HG02852 (cell line): ENCODE measurements around the gene ENPP7.

Experiments
- ATAC-seq: cut with Tn5 transposase; IDR thresholded peaks from one replicate; pipeline ENCODE4 v1.9.1; 2021; ENCODE audit warnings: mild to moderate bottlenecking, moderate library complexity; ENCODE audit not compliant: unreplicated experiment

ENPP7 gene

GRCh38 chr17:79730437-79730768, 340 bp upstream of the ENPP7 start:
- ATAC-seq, result no peak

GRCh38 chr17:79732254-79732653, 1.5 kb downstream of the ENPP7 start:
- ATAC-seq, result no peak

- no peak for ATAC-seq
These were observed 2.3 kb downstream of the ENPP7 start for GRCh38 chr17:79732804-79733691.

GRCh38 chr17:79733692-79734070, 2.9 kb downstream of the ENPP7 start:
- no peak for ATAC-seq

- ATAC-seq, result no peak
These were observed 4.4 kb downstream of the ENPP7 start for GRCh38 chr17:79735096-79735495.

GRCh38 chr17:79737046-79737921, 6.5 kb downstream of the ENPP7 start:
- no peak for ATAC-seq

GRCh38 chr17:79737922-79738578, 7.3 kb downstream of the ENPP7 start:
- no peak for ATAC-seq

- no peak for ATAC-seq
These were observed 7.9 kb downstream of the ENPP7 start for GRCh38 chr17:79738643-79739042.

GRCh38 chr17:79739148-79740062, 8.7 kb downstream of the ENPP7 start:
- no peak for ATAC-seq

- no peak for ATAC-seq
These were observed 9.7 kb downstream of the ENPP7 start for GRCh38 chr17:79740413-79740812.

GRCh38 chr17:79741401-79741750, 10.6 kb downstream of the ENPP7 start:
- ATAC-seq, result no peak

GRCh38 chr17:79741751-79742588, 11.2 kb downstream of the ENPP7 start:
- no peak for ATAC-seq

- no peak for ATAC-seq
These were observed 11.8 kb downstream of the ENPP7 start for GRCh38 chr17:79742589-79742918.

GRCh38 chr17:79742951-79743476, 12.3 kb downstream of the ENPP7 start:
- no peak for ATAC-seq

GRCh38 chr17:79743614-79744013, 12.9 kb downstream of the ENPP7 start:
- no peak for ATAC-seq

- no peak for ATAC-seq
These were observed 14.9 kb downstream of the ENPP7 start for GRCh38 chr17:79745641-79746105.

GRCh38 chr17:79746889-79747507, 16.3 kb downstream of the ENPP7 start:
- no peak for ATAC-seq

GRCh38 chr17:79747508-79748294, 17.0 kb downstream of the ENPP7 start:
- no peak for ATAC-seq
